Activated CD8-positive, alpha-beta memory T cell treated with anti-CD3 and anti-CD28 coated beads for 36 hours (primary cell): ENCODE results near the gene DYTN. TPM values are rescaled to one million over a fixed set of nuclear protein-coding genes. Genes with fewer than 3 reads are reported as not detected.
"Not testable (repeated sequence)": the region's sequence is repeated elsewhere in the genome, so short reads cannot be mapped to it uniquely, and the experiment has no call there.

Experiments used
- CTCF ChIA-PET: fragments of 350-600 bp; sonication (Branson Sonifier 250); formaldehyde crosslinking; loops from one replicate; lab custom pipeline; 2021; ENCODE audit warnings: antibody characterized with exemption; lab: Charles Lee
- POLR2A ChIA-PET: fragments of 350-600 bp; sonication (Branson Sonifier 250); formaldehyde crosslinking; loops from one replicate; lab custom pipeline; 2021; ENCODE audit warnings: antibody characterized with exemption; lab: Charles Lee
- total RNA-seq, 2 experiments: library from RNA; stranded (reverse); gene quantifications; one replicate each; pipeline ENCODE4 v1.2.3, GENCODE V29; 2021

DYTN gene
- total RNA-seq = not detected

DNA sequence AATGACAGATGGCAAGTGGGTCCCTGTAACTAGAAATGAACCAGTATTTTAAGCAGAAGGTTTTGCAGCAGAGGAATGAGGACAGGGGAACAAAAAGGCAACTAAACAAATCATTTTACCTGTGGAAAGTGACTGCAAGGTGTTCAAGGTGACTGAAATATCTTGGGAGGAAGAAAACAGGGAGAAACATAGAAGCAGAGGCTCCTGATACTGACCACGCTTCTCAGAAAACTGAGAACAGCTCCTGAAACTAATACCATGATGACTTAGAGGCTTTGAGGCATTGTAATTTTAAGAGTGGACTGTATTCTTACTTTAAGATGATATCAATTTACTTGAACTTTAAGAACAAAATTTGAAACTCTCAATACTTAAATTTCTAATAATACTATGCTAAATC, at the start of gene DYTN:
TSS of gene DYTN (minus strand) at position 101 of the 400 bp plus-strand sequence. CDS start 117 bp downstream, outside the sequence.
- CTCF ChIA-PET = no interaction called here
- POLR2A ChIA-PET = no interaction called here

DNA sequence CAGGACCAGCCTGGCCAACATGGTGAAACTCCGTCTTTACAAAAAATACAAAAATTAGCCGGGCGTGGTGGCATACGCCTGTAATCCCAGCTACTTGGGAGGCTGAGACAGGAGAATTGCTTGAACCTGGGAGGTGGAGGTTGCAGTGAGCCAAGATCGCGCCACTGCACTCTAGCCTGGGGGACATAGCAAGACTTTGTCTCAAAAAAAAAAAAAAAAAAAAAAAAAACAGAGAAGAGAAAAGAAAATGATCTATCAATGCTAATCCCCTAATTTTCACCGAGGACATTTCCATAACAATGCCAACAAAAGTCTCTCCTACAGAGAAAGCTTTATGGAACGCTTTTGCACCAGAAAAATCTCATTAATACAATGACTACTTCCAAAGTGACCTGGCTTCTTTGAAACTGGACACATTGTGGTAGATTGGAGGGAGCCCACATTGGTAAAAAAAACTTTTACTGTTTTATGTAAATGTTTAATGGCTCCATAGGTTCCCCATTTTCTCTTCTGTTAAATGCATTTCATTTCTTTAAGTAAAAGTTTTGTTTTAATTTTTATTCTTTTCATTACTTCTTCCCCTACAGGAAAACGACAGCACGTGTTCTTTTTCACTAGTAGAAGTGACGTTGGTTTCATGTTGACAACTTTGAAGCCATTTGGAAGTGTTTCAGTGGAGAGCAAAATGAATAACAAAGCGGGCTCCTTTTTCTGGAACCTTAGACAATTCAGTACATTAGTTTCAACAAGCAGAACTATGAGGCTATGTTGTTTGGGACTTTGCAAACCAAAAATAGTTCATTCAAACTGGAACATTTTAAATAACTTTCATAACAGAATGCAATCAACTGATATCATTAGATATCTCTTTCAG, 48.1 kb upstream of the DYTN start:
- POLR2A ChIA-PET = interaction anchor here (0.7 to 1.5 kb wide), 2 partner anchors 28 to 30 kb away, joined by 4 to 5 read pairs; no protein-coding TSS in a partner anchor
- CTCF ChIA-PET = interaction anchor here (0.7 kb wide), 2 partner anchors 445 to 744 kb away, joined by 3 read pairs; no protein-coding TSS in a partner anchor

GRCh38 chr2:206765242-206766056, 47.3 kb upstream of the DYTN start, which contains the start of the genes FASTKD2 and MDH1B:
TSS of gene FASTKD2 (plus strand) at chr2:206765606. CDS start at chr2:206766694, 1,088 bp downstream.
TSS of gene MDH1B (minus strand) at chr2:206765328. CDS start at chr2:206765271, 57 bp downstream.
- ChIA-PET POLR2A (interaction anchor here (0.7 to 1.5 kb wide), 4 partner anchors 28 to 766 kb away, joined by 3 to 5 read pairs (median 4); partner anchors contain the start of gene CREB1), CTCF (interaction anchor here (0.8 to 1.6 kb wide), 3 partner anchors 17 to 711 kb away, joined by 3 read pairs; no protein-coding TSS in a partner anchor)

DNA sequence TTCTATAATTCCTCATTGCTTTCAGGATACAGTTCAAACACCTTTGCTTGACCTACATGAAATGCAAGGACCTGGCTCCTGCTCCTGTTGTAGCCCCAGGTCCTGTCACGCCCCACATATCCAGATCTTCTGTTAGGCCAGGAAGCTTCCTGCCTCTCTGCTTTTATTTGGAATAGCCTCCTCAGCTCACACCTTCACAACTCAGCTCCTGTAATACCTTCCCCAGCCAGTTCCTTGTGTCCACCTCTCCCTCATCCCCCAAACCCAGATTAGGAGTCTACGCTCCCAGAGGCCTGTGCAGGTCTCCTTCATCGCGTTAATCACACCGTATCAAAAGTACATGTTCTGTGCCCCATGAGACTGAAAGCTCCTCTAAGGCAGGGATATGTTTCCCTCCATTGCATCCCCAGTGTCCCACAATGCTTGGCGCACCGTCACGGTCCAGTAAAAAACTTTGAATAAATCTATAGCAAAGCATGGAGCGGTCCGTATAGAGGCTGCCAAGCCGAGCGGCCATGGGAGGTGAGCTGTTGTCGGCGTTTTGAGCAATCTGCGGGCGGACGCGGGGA, 46.6 kb upstream of the DYTN start:
- POLR2A ChIA-PET = interaction anchor here (1.1 to 1.5 kb wide), 3 partner anchors 27 to 766 kb away, joined by 3 to 5 read pairs (median 4); partner anchors contain the start of gene CREB1
- CTCF ChIA-PET = interaction anchor here (0.8 to 1.6 kb wide), 3 partner anchors 17 to 712 kb away, joined by 3 read pairs; no protein-coding TSS in a partner anchor

- CTCF ChIA-PET = no interaction called here
- POLR2A ChIA-PET = no interaction called here
Measured at GRCh38 chr2:206756816-206757215, 38.6 kb upstream of the DYTN start.

GRCh38 chr2:206740800-206741199, 22.6 kb upstream of the DYTN start:
- ChIA-PET POLR2A (no interaction called here), CTCF (no interaction called here)

DNA sequence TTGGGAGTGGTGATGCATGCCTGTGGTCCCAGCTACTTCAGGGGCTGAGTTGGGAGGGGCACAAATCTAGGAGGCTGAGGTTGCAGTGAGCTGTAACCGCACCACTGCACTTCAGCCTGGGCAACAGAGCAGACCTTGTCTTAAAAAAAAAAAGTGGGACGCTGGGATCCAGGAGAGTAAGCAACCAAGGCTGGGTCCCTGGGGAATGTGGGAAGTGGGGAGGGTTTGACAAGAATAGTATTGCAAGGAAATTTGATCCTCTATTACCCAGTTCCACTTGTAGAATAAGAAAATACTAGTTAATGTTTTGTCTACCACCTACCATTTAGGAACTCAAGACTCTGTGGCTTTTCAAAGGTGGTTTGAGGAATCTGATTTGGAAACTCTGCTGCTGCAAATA, 21.1 kb upstream of the DYTN start:
- CTCF ChIA-PET = no interaction called here
- POLR2A ChIA-PET = no interaction called here

DNA sequence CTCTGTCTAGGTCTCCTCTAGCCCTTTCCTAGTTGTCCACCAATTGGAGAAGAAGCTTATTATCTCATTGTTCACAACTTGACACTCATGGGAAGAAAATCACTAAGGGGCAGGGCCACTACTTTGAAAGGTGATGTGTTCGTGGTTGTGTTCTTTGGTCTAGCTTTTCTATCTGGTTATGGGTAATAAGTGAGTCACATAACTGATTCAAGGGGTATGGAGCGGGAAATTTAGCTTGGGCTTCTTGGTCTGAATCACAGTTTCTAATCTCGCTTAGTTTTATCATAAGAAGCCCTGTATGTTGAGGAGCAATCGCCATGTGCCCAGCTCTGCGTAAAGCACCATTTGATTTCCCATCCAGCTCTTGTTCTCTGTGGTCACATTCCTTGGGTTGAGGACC, 18.7 kb upstream of the DYTN start:
- POLR2A ChIA-PET = interaction anchor here (0.8 to 1.4 kb wide), 2 partner anchors 28 to 29 kb away, joined by 4 to 5 read pairs; partner anchors contain the start of genes FASTKD2 and MDH1B
- CTCF ChIA-PET = interaction anchor here (1.0 kb wide), 1 partner anchor 28 kb away, joined by 3 read pairs; the partner anchor contains the start of genes FASTKD2 and MDH1B

GRCh38 chr2:206733341-206733740, 15.1 kb upstream of the DYTN start:
- ChIA-PET POLR2A (no interaction called here), CTCF (no interaction called here)

GRCh38 chr2:206728277-206729199, 10.3 kb upstream of the DYTN start:
- POLR2A ChIA-PET = no interaction called here
- CTCF ChIA-PET = no interaction called here

- CTCF ChIA-PET = no interaction called here
- POLR2A ChIA-PET = no interaction called here
Measured at GRCh38 chr2:206727287-206727686, 9.1 kb upstream of the DYTN start.

DNA sequence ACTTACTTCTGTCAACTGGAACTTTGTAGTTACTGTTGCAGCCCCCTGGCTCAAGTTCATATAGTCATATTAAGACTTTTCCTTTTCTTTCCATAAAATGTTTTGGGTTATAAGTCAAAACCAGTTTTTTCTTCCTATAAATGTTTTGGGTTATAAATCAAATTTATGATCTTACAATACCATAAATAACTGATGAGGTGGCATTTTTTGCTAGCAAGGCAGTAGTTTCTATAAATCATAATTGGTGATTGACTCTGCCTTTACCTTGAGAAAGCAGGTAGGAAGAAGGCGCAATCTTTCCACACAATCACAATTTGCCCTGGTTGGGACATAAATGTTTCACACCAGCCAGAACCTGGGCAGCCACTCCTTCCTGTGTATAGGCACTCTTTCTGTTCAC, 5.1 kb upstream of the DYTN start:
- CTCF ChIA-PET = no interaction called here
- POLR2A ChIA-PET = no interaction called here

- ChIA-PET CTCF (no interaction called here), POLR2A (no interaction called here)
Measured at GRCh38 chr2:206721256-206721920, 3.2 kb upstream of the DYTN start.

GRCh38 chr2:206716623-206717022, 1.6 kb downstream of the DYTN start:
- ChIA-PET POLR2A (no interaction called here), CTCF (no interaction called here)

DNA sequence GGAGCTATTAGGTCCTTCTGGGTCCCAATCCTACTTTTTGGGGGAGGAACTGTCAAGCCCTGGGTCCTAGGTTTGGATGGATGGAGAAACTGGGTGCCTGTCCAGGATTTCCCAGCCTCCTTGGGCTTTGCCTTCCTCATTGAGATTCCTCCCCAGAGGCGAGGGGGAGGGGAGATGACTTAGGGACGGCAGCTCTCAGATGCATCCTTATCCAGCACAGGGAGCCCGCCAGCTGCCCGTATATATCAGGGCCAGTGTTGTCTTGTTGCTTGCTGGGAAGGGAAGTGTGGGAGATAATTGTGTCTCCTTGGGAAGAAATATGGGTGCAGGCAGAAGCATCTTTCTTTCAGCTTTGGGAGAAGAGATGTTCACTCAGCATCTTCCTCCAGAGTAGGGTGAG, 3.0 kb downstream of the DYTN start:
- CTCF ChIA-PET = not testable (repeated sequence)

DNA sequence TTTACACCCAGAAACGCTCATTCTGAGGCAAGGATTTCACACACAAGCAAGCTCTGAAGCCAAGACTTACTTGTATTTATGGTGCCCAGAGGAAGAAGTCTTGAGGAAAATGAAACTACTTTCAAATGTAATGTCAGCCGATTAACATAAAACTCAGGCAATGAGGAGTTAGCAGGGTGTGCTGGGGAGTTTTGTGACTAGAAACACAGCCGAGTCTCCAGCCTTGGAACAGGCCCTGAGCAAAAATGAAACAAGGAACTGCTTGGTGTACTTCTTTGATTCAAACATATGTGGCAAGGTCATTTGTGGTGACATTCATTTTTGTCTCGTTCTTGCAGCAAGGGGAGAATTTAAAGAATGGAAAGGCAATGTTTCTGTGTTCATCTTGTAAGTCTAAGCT, 4.5 kb downstream of the DYTN start:
- POLR2A ChIA-PET = no interaction called here

More for the DNA sequence above, 3.0 kb downstream of the DYTN start:
- POLR2A ChIA-PET = not testable (repeated sequence)

GRCh38 chr2:206708286-206708685, 9.9 kb downstream of the DYTN start:
- POLR2A ChIA-PET = no interaction called here
- CTCF ChIA-PET = no interaction called here

More for the DNA sequence above, 4.5 kb downstream of the DYTN start:
- CTCF ChIA-PET = no interaction called here
